ENCODE results near the gene NDUFAB1.
"Not testable (repeated sequence)": the region's sequence is repeated elsewhere in the genome, so short reads cannot be mapped to it uniquely, and the experiment has no call there.

Gene NDUFAB1

DNA sequence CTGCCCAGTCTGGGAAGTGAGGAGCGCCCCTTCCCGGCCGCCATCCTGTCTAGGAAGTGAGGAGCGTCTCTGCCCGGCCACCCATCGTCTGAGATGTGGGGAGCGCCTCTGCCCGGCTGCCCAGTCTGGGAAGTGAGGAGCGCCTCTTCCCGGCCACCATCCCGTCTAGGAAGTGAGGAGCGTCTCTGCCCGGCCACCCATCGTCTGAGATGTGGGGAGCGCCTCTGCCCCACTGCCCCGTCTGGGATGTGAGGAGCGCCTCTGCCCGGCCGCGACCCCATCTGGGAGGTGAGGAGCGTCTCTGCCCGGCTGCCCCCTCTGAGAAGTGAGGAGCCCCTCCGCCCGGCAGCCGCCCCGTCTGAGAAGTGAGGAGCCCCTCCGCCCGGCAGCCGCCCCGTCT is 12.8 kb downstream of the NDUFAB1 start:
- FAIRE-seq, result not testable (repeated sequence)

DNA sequence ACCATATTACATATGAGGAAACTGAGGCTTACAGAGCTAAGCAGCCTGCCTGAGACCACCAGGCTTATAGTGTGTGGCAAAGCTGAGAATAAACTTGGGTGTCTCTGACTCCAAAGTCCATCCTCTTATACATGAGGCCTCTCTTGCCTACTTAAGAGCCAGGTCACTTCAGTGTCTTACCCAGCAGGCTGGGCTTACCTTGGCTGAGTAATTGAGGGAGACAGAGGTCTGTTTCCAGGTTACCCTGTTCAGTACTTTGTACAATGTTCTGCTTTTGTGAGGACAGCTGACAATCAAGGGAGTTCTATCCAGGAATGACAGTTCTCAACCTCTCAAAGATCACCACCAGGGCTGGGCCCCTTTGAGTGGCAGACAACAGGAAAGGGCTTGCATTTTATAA is 14.4 kb downstream of the NDUFAB1 start:
- no peak for FAIRE-seq

DNA sequence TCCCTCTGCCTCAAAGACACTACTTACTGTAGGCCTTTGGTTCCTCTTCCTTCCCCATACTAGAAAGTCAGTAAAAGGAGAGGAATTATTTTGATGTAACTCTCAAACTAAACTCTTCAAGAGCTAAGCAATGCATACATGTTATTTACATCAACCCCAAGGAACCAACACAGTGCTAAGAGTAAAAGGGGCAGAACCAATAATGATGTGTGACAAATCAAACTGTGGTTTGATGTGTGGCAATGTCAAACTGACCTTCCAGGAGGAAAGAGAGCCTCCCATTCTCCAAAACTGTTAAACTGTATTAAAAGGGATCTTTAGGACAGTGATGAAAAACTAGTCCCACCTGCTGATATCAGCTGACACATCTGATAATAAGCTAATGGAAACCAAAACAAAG is 15.7 kb downstream of the NDUFAB1 start:
- FAIRE-seq, result no peak

DNA sequence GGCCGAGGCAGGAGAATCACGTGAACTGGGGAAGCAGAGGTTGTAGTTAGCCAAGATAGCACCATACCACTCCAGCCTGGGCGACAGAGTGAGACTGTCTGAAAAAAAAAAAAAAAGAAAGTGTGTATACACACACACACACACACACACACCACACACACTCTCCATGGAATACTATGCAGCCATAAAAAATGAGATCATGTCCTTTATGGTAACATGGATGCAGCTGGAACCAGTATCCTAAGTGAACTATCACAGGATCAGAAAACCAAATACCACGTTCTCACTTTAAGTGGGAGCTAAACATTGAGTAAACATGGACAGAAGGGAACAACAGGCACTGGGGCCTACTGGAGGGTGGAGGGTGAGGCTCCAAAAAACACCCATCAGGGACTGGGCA is 16.7 kb downstream of the NDUFAB1 start:
- FAIRE-seq, result no peak

GRCh38 chr16:23578101-23578830 is 17.9 kb downstream of the NDUFAB1 start:
- FAIRE-seq, result no peak

GRCh38 chr16:23577493-23577892 is 18.6 kb downstream of the NDUFAB1 start:
- FAIRE-seq, result no peak

- FAIRE-seq, result no peak
Observed at GRCh38 chr16:23575834-23576233, 20.3 kb downstream of the NDUFAB1 start.

DNA sequence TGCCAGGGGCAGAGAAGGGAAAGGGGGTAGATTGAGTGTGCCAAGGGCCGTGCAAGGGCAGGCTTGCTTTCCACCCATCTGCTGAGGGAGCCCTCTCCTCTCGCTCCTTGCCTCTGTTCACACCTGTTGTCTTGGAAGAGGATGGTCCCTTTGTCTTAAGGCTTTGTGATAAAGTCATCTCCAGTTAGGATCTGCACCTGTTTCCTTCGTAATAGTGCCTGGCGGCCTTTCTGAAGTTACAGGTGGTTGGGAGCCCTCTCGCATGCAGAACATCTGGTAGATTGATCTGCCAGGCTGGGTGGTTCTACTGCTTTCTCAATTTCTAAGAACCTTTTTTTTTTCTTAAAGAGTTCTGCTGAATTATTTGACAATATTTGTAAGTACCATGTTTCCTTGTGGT is 22.3 kb downstream of the NDUFAB1 start:
- no peak for FAIRE-seq

DNA sequence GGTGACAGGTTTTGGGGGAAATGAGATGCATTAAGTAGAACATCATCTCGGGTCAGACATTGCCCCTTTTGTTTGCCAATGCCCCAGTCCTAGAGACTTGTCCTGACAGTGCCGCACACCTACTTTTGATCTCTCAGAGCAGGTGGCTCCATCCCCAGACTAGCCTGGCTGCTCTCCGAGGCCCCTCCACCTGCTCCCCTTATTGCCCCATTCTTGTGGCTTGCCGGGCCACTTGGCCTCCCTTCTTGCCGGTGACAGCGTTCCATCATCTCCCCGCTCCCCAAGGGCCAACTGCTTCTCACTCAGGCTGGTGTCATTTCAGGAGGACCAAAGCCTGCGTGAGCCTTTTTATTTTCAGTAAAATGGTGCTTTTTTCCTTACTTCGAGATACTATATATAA is 23.7 kb downstream of the NDUFAB1 start:
- no peak for FAIRE-seq

GRCh38 chr16:23571895-23572294 is 24.2 kb downstream of the NDUFAB1 start:
- no peak for FAIRE-seq

- FAIRE-seq, result no peak
Observed at GRCh38 chr16:23570992-23571632, 25.0 kb downstream of the NDUFAB1 start.

DNA sequence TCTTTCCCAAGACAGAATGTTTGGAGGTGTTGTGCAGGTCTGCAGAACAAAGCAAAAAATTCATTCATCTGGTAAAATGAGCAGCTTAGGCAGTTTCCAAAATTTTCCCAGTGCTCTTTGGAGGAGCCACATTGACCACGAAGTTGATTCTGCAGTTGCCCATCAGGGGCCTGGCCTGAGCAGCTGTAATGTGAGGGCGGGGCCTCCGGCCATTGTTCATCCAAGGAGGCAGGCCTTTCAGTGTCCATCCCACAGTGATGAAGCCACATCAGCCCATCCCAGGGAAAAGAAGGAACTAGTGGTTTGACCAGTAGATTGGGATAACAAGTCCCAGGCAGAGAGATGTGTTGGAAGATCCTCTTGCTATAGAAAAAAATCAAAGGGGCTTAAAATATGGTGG is 28.5 kb downstream of the NDUFAB1 start:
- FAIRE-seq, result no peak

DNA sequence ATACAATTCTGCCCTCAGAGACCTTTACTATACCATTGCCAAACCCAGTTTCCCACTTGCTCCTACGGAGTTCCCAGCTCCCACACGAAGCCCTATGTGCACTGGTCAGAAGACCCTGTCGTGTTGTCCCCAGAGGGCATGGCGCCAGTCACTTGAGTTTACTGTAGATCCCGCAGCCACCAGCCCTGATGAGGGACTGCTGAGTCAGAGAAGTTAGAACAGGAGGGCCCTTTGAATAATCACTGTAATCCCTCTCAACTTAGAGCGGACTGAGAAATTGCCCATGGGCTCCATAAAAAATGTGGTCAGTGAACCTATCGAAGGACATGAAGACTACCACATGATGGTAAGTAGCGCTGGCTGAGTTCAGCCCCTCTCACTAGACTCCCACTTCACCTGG is 29.4 kb downstream of the NDUFAB1 start:
- FAIRE-seq, result no peak

- FAIRE-seq, result no peak
Observed at GRCh38 chr16:23564575-23565363, 31.3 kb downstream of the NDUFAB1 start.

DNA sequence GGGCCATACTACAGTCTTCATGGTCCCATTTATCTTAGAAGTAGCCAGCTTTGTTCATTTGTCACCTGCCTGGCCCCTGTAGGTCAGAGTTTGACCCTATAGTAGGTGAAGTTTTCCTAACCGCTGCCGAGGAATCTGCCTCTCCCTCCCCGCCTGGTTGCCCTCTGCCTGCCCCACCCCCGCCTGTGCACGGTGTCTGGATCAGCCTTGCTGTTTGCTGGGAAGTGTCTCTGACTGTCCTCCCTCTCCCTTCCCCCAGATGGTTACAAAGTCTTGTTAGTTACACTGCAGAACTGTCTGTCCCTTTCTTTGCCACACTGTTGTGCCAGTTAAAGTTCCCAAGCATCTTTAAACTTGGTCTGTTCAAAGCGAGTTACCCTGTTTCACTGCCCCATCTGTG is 32.9 kb downstream of the NDUFAB1 start:
- FAIRE-seq, result no peak

GRCh38 chr16:23562505-23562904 is 33.6 kb downstream of the NDUFAB1 start:
- FAIRE-seq, result no peak

DNA sequence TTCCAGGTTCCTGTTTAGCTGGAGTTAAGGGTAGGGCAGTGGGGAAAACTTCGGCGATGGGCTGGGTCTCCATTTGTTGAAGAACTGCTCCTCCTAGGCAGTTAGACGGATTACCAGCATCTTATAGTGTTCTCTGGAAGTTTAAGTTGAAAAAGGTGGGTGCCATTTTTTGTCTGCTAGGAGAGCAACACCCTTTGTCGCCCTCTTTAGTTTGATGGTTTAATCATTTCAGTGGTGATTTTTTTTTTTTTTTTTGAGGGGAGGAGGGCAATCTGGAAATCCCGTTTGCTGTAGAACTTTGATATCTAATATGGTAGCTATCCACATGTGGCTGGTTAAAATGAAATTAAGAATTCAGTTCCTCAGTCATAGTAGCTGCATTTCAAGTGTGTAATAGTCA is 34.5 kb downstream of the NDUFAB1 start:
- FAIRE-seq, result no peak

DNA sequence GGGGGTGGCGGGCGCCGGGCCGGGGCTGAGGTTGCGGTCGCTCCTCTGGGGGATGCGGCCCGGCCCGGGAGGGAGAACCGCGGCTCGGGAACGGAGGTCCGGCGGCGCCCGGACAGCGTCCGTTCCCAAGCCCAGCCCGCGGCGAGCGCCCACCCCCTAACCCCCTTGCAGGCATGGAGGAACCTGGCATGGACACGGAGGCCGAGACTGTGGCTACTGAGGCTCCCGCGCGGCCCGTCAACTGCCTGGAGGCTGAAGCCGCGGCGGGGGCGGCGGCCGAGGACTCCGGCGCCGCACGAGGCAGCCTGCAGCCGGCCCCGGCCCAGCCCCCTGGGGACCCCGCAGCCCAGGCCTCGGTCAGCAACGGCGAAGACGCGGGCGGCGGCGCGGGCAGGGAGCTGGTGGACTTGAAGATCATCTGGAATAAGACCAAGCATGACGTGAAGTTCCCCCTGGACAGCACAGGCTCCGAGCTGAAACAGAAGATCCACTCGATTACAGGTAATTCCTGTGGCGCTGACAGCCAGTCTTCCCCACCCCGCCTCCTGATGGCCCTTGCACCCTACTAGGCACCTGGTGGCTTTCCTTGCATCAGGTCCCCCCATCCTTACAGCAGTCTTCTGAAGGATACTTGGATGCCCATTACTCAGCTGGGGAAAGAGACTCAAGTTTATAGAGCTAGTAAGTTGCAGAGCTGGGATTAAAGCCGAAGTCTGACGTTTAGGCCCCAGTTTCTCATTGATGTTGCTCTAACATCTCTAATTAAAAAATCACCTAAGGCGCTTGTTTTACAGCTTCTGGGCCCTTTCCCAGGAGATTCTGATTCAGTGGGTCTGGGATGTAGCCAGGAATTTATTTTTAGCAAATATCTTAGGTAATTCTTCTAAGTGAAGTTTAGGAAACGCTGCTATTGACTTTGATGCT is 38.1 kb downstream of the NDUFAB1 start:
- no peak for FAIRE-seq

- FAIRE-seq, result no peak
Observed at GRCh38 chr16:23556881-23557778, 39.0 kb downstream of the NDUFAB1 start, which contains the start of the genes EARS2 and UBFD1. TSS of gene EARS2 (minus strand) at chr16:23557350. CDS start at chr16:23557343, 7 bp downstream. TSS of gene UBFD1 (plus strand) at chr16:23557727. CDS start at chr16:23557743, 16 bp downstream.

GRCh38 chr16:23554536-23554935 is 41.6 kb downstream of the NDUFAB1 start:
- no peak for FAIRE-seq

GRCh38 chr16:23552161-23552560 is 44.0 kb downstream of the NDUFAB1 start:
- no peak for FAIRE-seq

- FAIRE-seq, result no peak
Observed at GRCh38 chr16:23549938-23550337, 46.2 kb downstream of the NDUFAB1 start.

All from islet of Langerhans (tissue), 1 donor.